WTC11 (cell line): ENCODE data around the gene INTS4. TPM values are rescaled to one million over a fixed set of nuclear protein-coding genes. Genes with fewer than 3 reads are reported as not detected.

Experiments
- ATAC-seq: fragments of 200-7000 bp; cut with Tn5 transposase; 2 replicates; pipeline ENCODE4 v1.10.0; 2021; ENCODE audit warnings: mild to moderate bottlenecking, moderate library complexity
- CTCF ChIA-PET: fragments of 300-600 bp; sonication (Branson Sonifier 250); formaldehyde crosslinking; loops from one replicate; lab custom pipeline; 2021; ENCODE audit warnings: antibody characterized with exemption; lab: Charles Lee
- POLR2A ChIA-PET: fragments of 350-600 bp; sonication (Branson Sonifier 250); formaldehyde crosslinking; loops from one replicate; lab custom pipeline; 2021; ENCODE audit warnings: antibody characterized with exemption; lab: Charles Lee
- DNase-seq: peaks from one replicate; pipeline ENCODE4 v3.0.0; 2021; ENCODE audit warnings: low spot score
- H3K27ac Mint-ChIP-seq: 2 replicates; pipeline ENCODE4 v1.8.0; 2021; ENCODE audit warnings: mixed read lengths
- H3K27me3 Mint-ChIP-seq: 2 replicates; pipeline ENCODE4 v1.8.0; 2021; ENCODE audit warnings: low read depth, mild to moderate bottlenecking, moderate library complexity, mixed read lengths
- H3K36me3 Mint-ChIP-seq: 2 replicates; pipeline ENCODE4 v1.8.0; 2021; ENCODE audit warnings: mixed read lengths
- H3K4me1 Mint-ChIP-seq: 2 replicates; pipeline ENCODE4 v1.8.0; 2022; ENCODE audit warnings: mixed read lengths
- H3K4me3 Mint-ChIP-seq: 2 replicates; pipeline ENCODE4 v1.8.0; 2021; ENCODE audit warnings: mild to moderate bottlenecking, moderate library complexity, mixed read lengths
- H3K9me3 Mint-ChIP-seq: 2 replicates; pipeline ENCODE4 v1.8.0; 2021; ENCODE audit warnings: mixed read lengths
- ATF6 ChIP-seq: sonication (generic); formaldehyde crosslinking; IDR thresholded peaks from 2 replicates; pipeline ENCODE4 v1.8.1; 2023; ENCODE audit warnings: mild to moderate bottlenecking, missing genetic modification reagents
- CDX4 ChIP-seq: fragments of 250-450 bp; sonication (Bioruptor Pico); IDR thresholded peaks from 2 replicates; pipeline ENCODE4 v1.9.0; 2021; ENCODE audit warnings: moderate library complexity, mild to moderate bottlenecking, inconsistent platforms, borderline replicate concordance
- CREB1 ChIP-seq: sonication (generic); formaldehyde crosslinking; IDR thresholded peaks from 2 replicates; pipeline ENCODE4 v1.8.0; 2023; ENCODE audit warnings: mild to moderate bottlenecking, missing genetic modification reagents
- ELF4 ChIP-seq: sonication (generic); formaldehyde crosslinking; IDR thresholded peaks from 2 replicates; pipeline ENCODE4 v1.8.1; 2022; ENCODE audit warnings: low read depth, mild to moderate bottlenecking, moderate library complexity, missing genetic modification reagents
- GRHL2 ChIP-seq: fragments of 250-450 bp; sonication (Bioruptor Pico); IDR thresholded peaks from 2 replicates; pipeline ENCODE4 v1.8.0; 2022; ENCODE audit warnings: mild to moderate bottlenecking, moderate library complexity; ENCODE audit not compliant: insufficient replicate concordance, severe bottlenecking
- GTF2I ChIP-seq: fragments of 250-450 bp; sonication (Bioruptor Pico); conservative IDR thresholded peaks from 2 replicates; pipeline ENCODE4 v1.4.0; 2021; ENCODE audit warnings: mild to moderate bottlenecking
- MLX ChIP-seq: sonication (generic); formaldehyde crosslinking; IDR thresholded peaks from 2 replicates; pipeline ENCODE4 v1.8.1; 2023; ENCODE audit warnings: mild to moderate bottlenecking, missing genetic modification reagents, moderate library complexity
- NR3C1 ChIP-seq: sonication (generic); formaldehyde crosslinking; conservative IDR thresholded peaks from 2 replicates; pipeline ENCODE4 v1.8.1; 2023; ENCODE audit warnings: low read depth, mild to moderate bottlenecking, missing genetic modification reagents
- SP1 ChIP-seq: sonication (generic); formaldehyde crosslinking; conservative IDR thresholded peaks from 2 replicates; pipeline ENCODE4 v1.8.1; 2022; ENCODE audit warnings: missing genetic modification reagents
- STAT6 ChIP-seq: sonication (generic); formaldehyde crosslinking; conservative IDR thresholded peaks from 2 replicates; pipeline ENCODE4 v1.8.1; 2023; ENCODE audit warnings: mild to moderate bottlenecking, low read depth, missing genetic modification reagents, moderate library complexity
- TCF7 ChIP-seq: sonication (generic); formaldehyde crosslinking; IDR thresholded peaks from 2 replicates; pipeline ENCODE4 v1.8.0; 2022; ENCODE audit warnings: mild to moderate bottlenecking, low read depth, missing genetic modification reagents, moderate library complexity
- TEAD1 ChIP-seq: sonication (generic); formaldehyde crosslinking; IDR thresholded peaks from 2 replicates; pipeline ENCODE4 v1.8.0; 2022; ENCODE audit warnings: mild to moderate bottlenecking, missing genetic modification reagents
- ZBTB21 ChIP-seq: sonication (generic); formaldehyde crosslinking; IDR thresholded peaks from 2 replicates; pipeline ENCODE4 v1.8.1; 2023; ENCODE audit warnings: mild to moderate bottlenecking, missing genetic modification reagents, borderline replicate concordance
- ZNF416 ChIP-seq: fragments of 250-450 bp; sonication (Bioruptor Pico); IDR thresholded peaks from 2 replicates; pipeline ENCODE4 v1.9.0; 2021; ENCODE audit warnings: mild to moderate bottlenecking, inconsistent platforms
- total RNA-seq: library from RNA; stranded (reverse); gene quantifications from 3 replicates; pipeline ENCODE4 v1.2.3, GENCODE V29; 2021
- TF ChIP-seq, protein P1 (sequence below): fragments of 250-450 bp; sonication (Bioruptor Pico); IDR thresholded peaks from 2 replicates; pipeline ENCODE4 v1.8.0; 2021; ENCODE audit warnings: mild to moderate bottlenecking
- TF ChIP-seq, protein P2 (sequence below): sonication (generic); formaldehyde crosslinking; IDR thresholded peaks from 2 replicates; pipeline ENCODE4 v1.8.1; 2022; ENCODE audit warnings: missing genetic modification reagents, borderline replicate concordance

The INTS4 gene
- total RNA-seq, 1 experiment from 2014 or later: 34.2 TPM

DNA sequence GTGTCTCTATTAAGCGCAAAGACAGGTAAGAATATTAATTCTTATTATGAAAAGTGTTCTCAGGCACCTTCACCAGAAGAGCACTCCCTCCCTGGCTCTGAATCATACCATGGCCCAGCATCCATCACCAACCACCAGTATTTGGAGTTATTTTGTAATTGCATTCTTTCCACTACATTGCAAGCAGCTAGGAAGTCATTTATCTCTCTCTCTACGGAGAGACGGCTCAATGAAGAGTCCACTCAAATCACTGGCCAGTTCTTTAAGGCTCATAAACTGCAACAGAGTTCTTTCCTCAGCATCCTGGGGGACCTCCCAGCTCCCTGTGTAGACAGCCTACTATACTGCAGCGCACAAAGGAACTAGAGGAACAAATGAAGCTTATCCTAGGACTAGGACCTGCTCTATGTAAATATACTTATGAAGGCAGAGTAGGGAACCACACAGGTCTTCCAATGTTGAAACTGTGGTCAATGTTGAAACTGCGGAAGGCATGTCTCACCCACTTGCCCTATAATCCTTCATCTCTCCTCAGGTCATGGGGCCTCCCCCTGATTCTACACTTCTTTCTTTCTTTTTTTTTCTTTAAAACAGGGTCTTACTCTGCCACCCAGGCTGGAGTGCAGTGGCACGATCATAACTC is 110.2 kb downstream of the INTS4 start (continued):
- no peak for TF ChIP-seq ZNF416 (CRISPR knock-in tag)
- no peak for TF ChIP-seq SP1 (CRISPR knock-in tag)

DNA sequence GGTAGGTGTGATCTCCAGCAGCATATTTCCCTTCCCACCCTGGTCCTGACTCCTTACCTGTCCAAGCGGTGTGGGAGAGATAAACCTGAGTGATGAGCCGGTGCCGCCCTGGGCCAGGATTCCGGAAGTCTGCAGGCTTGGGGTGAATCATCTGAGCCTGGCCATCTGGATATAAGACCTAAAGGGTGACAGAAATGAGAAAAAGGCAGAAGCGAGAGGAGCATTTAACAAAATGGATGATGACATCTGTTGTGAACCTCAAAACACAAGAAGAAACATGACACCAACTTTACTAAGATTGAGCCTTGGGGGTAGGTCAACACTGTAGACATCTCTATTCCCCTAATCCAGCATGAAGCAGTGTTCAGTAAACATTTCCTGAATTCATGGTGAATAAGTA is 110.7 kb downstream of the INTS4 start:
- Mint-ChIP-seq H3K9me3 (no peaks in the 10 kb centered on the region), H3K4me3 (no peak overlapping the region), H3K27ac (no peak overlapping the region)
- ChIA-PET POLR2A (no interaction called here), CTCF (no interaction called here)
- ATAC-seq (no peak), DNase-seq (no peak)
- TF ChIP-seq CREB1 (CRISPR knock-in tag) (no peak), MLX (CRISPR knock-in tag) (no peak), ATF6 (CRISPR knock-in tag) (no peak), ZBTB21 (CRISPR knock-in tag) (no peak), CDX4 (CRISPR knock-in tag) (no peak), NR3C1 (CRISPR knock-in tag) (no peak), STAT6 (CRISPR knock-in tag) (no peak), GRHL2 (CRISPR knock-in tag) (no peak), TEAD1 (CRISPR knock-in tag) (no peak), ELF4 (CRISPR knock-in tag) (no peak), TCF7 (CRISPR knock-in tag) (no peak), GTF2I (CRISPR knock-in tag) (no peak)
- TF ChIP-seq, protein P1, sequence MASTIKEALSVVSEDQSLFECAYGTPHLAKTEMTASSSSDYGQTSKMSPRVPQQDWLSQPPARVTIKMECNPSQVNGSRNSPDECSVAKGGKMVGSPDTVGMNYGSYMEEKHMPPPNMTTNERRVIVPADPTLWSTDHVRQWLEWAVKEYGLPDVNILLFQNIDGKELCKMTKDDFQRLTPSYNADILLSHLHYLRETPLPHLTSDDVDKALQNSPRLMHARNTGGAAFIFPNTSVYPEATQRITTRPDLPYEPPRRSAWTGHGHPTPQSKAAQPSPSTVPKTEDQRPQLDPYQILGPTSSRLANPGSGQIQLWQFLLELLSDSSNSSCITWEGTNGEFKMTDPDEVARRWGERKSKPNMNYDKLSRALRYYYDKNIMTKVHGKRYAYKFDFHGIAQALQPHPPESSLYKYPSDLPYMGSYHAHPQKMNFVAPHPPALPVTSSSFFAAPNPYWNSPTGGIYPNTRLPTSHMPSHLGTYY (CRISPR knock-in tag): no peak
- TF ChIP-seq, protein P2, sequence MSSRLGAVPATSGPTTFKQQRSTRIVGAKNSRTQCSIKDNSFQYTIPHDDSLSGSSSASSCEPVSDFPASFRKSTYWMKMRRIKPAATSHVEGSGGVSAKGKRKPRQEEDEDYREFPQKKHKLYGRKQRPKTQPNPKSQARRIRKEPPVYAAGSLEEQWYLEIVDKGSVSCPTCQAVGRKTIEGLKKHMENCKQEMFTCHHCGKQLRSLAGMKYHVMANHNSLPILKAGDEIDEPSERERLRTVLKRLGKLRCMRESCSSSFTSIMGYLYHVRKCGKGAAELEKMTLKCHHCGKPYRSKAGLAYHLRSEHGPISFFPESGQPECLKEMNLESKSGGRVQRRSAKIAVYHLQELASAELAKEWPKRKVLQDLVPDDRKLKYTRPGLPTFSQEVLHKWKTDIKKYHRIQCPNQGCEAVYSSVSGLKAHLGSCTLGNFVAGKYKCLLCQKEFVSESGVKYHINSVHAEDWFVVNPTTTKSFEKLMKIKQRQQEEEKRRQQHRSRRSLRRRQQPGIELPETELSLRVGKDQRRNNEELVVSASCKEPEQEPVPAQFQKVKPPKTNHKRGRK (CRISPR knock-in tag): no peak
- TF ChIP-seq, all 79 proteins: peak for 0
- H3K36me3 Mint-ChIP-seq: peaks cover 27% of the 10 kb centered on the region
- no peaks in the 10 kb centered on the region for H3K27me3 Mint-ChIP-seq
- no peaks in the 10 kb centered on the region for H3K4me1 Mint-ChIP-seq
